HepG2 (cell line): ENCODE measurements around the gene ZFP92. TPM values are rescaled to one million over a fixed set of nuclear protein-coding genes. Genes with fewer than 3 reads are reported as not detected.

Experiments
- ATAC-seq: fragments of 200-7000 bp; cut with Tn5 transposase; 3 replicates; pipeline ENCODE4 v1.9.1; 2020; ENCODE audit warnings: mild to moderate bottlenecking, moderate library complexity
- BruUV-seq: library from RNA; stranded (reverse); fragments of 400-500 nt; replicated peaks from 2 replicates; lab custom pipeline; 2021; lab: Mats Ljungman, UMichigan
- CTCF ChIA-PET: fragments of 300-600 bp; formaldehyde crosslinking; extraction: SDS; loops from one replicate; lab custom pipeline; 2021; ENCODE audit warnings: low total read pairs, inconsistent platforms, low intra/inter-chr PET ratio; lab: Yijun Ruan, JAX
- POLR2A ChIA-PET: fragments of 350-600 bp; sonication (Branson Sonifier 250); formaldehyde crosslinking; loops from one replicate; lab custom pipeline; 2020; ENCODE audit warnings: antibody characterized with exemption, inconsistent platforms; lab: Yijun Ruan, JAX
- DNase-seq: peaks from one replicate; pipeline ENCODE4 v3.0.0-alpha.2; 2015; ENCODE audit warnings: low spot score
- FAIRE-seq: peaks from 3 replicates; lab custom pipeline; 2011; peaks lifted over from hg19 to GRCh38; lab: Jason Lieb, UNC
- H2AFZ ChIP-seq: one replicate; pipeline ENCODE4 v1.6.1; 2011; ENCODE audit warnings: low read length, inconsistent platforms
- H3K27ac ChIP-seq: fragments of 300-600 bp; 3 replicates; pipeline ENCODE4 v1.8.0; 2011; ENCODE audit warnings: mixed run types, mild to moderate bottlenecking, mixed read lengths, low read length, inconsistent platforms; ENCODE audit not compliant: insufficient read depth; ENCODE audit errors: extremely low read length
- H3K27me3 ChIP-seq, 2 experiments: fragments of 200-600 bp in 1 of 2; 2 replicates in 1 of 2; 3 replicates in 1 of 2; pipeline versions ENCODE4 v1.6.0 to v1.8.0; 2011; ENCODE audit warnings: low read length in 2 of 2, mild to moderate bottlenecking in 2 of 2, moderate library complexity in 2 of 2, inconsistent platforms in 1 of 2; ENCODE audit not compliant: insufficient read depth in 2 of 2, control insufficient read depth in 1 of 2
- H3K36me3 ChIP-seq, 2 experiments: fragments of 200-600 bp in 1 of 2; replicated peaks in 1 of 2; 2 replicates in 1 of 2; 3 replicates in 1 of 2; pipeline versions ENCODE4 v1.5.1 to v1.8.0; 2011; ENCODE audit warnings: low read length in 2 of 2, inconsistent platforms in 1 of 2; ENCODE audit not compliant: insufficient read depth in 2 of 2, control insufficient read depth in 1 of 2
- H3K4me1 ChIP-seq: 2 replicates; pipeline ENCODE4 v1.5.1; 2012; ENCODE audit warnings: low read length, inconsistent platforms; ENCODE audit not compliant: insufficient read depth
- H3K4me2 ChIP-seq: 2 replicates; pipeline ENCODE4 v1.6.0; 2011; ENCODE audit warnings: low read depth, low read length, inconsistent platforms
- H3K4me3 ChIP-seq, 3 experiments: fragments of 200-600 bp in 1 of 3; sonication (generic), shearing (Covaris generic) in 1 of 3; replicated peaks in 1 of 3; 2 replicates each; pipeline ENCODE4 v1.5.1; 2011 to 2016; ENCODE audit warnings: low read length in 3 of 3, inconsistent platforms in 2 of 3, low read depth in 2 of 3, mild to moderate bottlenecking in 2 of 3, control low read depth in 1 of 3, mixed read lengths in 1 of 3; ENCODE audit not compliant: insufficient read depth in 1 of 3
- H3K79me2 ChIP-seq: one replicate; pipeline ENCODE4 v1.6.1; 2011; ENCODE audit warnings: low read length, inconsistent platforms; ENCODE audit not compliant: insufficient read depth
- H3K9ac ChIP-seq: 2 replicates; pipeline ENCODE4 v1.6.0; 2011; ENCODE audit warnings: mild to moderate bottlenecking, low read depth, low read length, inconsistent platforms; ENCODE audit not compliant: insufficient read depth
- H3K9me3 ChIP-seq: 2 replicates; pipeline ENCODE4 v1.5.1; 2012; ENCODE audit warnings: mild to moderate bottlenecking, low read length
- H4K20me1 ChIP-seq: 2 replicates; pipeline ENCODE4 v1.6.0; 2011; ENCODE audit warnings: inconsistent platforms, mild to moderate bottlenecking, low read length, moderate library complexity; ENCODE audit not compliant: insufficient read depth
- ASH2L ChIP-seq: fragments of 300-600, 200-600 bp; sonication (generic); IDR thresholded peaks from 2 replicates; pipeline ENCODE4 v1.7.0; 2017; ENCODE audit warnings: low read depth, mild to moderate bottlenecking, moderate library complexity, mixed read lengths, low read length; ENCODE audit not compliant: insufficient read length
- CREM ChIP-seq, 2 experiments: sonication (generic) in 1 of 2; formaldehyde crosslinking in 1 of 2; IDR thresholded peaks; 2 replicates each; pipeline versions ENCODE4 v1.4.0 to v1.6.1; 2016 to 2020; ENCODE audit warnings: antibody characterized with exemption in 1 of 2, mild to moderate bottlenecking in 1 of 2, missing genetic modification reagents in 1 of 2
- TRIM24 ChIP-seq: sonication (generic); formaldehyde crosslinking; IDR thresholded peaks from 2 replicates; pipeline ENCODE4 v1.8.0; 2022; ENCODE audit warnings: mild to moderate bottlenecking, missing genetic modification reagents
- ZNF510 ChIP-seq: sonication (generic); formaldehyde crosslinking; IDR thresholded peaks from 2 replicates; pipeline ENCODE4 v1.4.0; 2020; ENCODE audit warnings: low read depth, mild to moderate bottlenecking, missing genetic modification reagents
- ZNF619 ChIP-seq: sonication (generic); formaldehyde crosslinking; IDR thresholded peaks from 2 replicates; pipeline ENCODE4 v1.4.0; 2020; ENCODE audit warnings: mild to moderate bottlenecking, missing genetic modification reagents
- ZNF746 ChIP-seq: sonication (generic); formaldehyde crosslinking; IDR thresholded peaks from 2 replicates; pipeline ENCODE4 v1.8.0; 2022; ENCODE audit warnings: mild to moderate bottlenecking, missing genetic modification reagents
- ZSCAN21 ChIP-seq: sonication (generic); formaldehyde crosslinking; IDR thresholded peaks from 2 replicates; pipeline ENCODE4 v1.8.0; 2022; ENCODE audit warnings: mild to moderate bottlenecking, missing genetic modification reagents, moderate library complexity, borderline replicate concordance
- WGBS: methylation state at CpG from one replicate; pipeline ENCODE4 v1.1.6; 2017; ENCODE audit warnings: low lambda C conversion rate; 5-methylcytosine and 5-hydroxymethylcytosine counted together
- in situ Hi-C: cut with HindIII; loops from 2 replicates; pipeline ENCODE4 v1.10.0; 2017; ENCODE audit warnings: low pct_unique_long_range_greater_than_20kb; ENCODE audit not compliant: extremely low pct_ligation_motif_present
- intact Hi-C: fragments of 100-400 bp; cut with micrococcal nuclease; formaldehyde crosslinking; loops from one replicate; pipeline ENCODE4 v1.10.0; 2022; ENCODE audit not compliant: unreplicated experiment
- polyA plus RNA-seq, 8 experiments: library from polyadenylated mRNA; depleted of rRNA in 3 of 8; stranded (reverse) in 7 of 8; unstranded in 1 of 8; fragments of >200 nt; fragmentation: Illumina TruSeq in 4 of 8; extraction: Trizol in 4 of 8; gene quantifications; 2 replicates each; pipeline versions ENCODE4 v1.2.1 to v1.2.3, GENCODE V29; 2011 to 2016; ENCODE audit warnings: low read depth in 4 of 8, missing spikeins in 1 of 8, mixed read lengths in 1 of 8; ENCODE audit not compliant: insufficient read depth in 1 of 8
- total RNA-seq, 5 experiments: library from RNA; depleted of rRNA; stranded (reverse); fragments of >200 nt; fragmentation: Illumina TruSeq; extraction: Trizol; gene quantifications; 2 replicates each; pipeline ENCODE4 v1.2.3, GENCODE V29; 2016; ENCODE audit warnings: low read depth in 1 of 5
- TF ChIP-seq, protein P1 (sequence below): sonication (generic); formaldehyde crosslinking; IDR thresholded peaks from 2 replicates; pipeline ENCODE4 v1.4.0; 2020; ENCODE audit warnings: mild to moderate bottlenecking, low read depth, missing genetic modification reagents
- TF ChIP-seq, protein P2 (sequence below), 2 experiments: sonication (generic) in 1 of 2; formaldehyde crosslinking in 1 of 2; IDR thresholded peaks; 2 replicates each; pipeline versions ENCODE4 v1.6.1 to v1.9.0; 2014 to 2022; ENCODE audit warnings: antibody characterized with exemption in 1 of 2, borderline replicate concordance in 1 of 2, inconsistent platforms in 1 of 2, low read depth in 1 of 2, missing genetic modification reagents in 1 of 2
- TF ChIP-seq, protein P3 (sequence below): sonication (generic); formaldehyde crosslinking; IDR thresholded peaks from 2 replicates; pipeline ENCODE4 v1.9.0; 2021; ENCODE audit warnings: missing genetic modification reagents, mild to moderate bottlenecking, borderline replicate concordance

Gene ZFP92
- total and polyA plus RNA-seq, 2 of the 13 experiments (the other 11 are each of a cell fraction or from before 2014, with no cell fraction given): 0.02 TPM; not detected in 1

DNA sequence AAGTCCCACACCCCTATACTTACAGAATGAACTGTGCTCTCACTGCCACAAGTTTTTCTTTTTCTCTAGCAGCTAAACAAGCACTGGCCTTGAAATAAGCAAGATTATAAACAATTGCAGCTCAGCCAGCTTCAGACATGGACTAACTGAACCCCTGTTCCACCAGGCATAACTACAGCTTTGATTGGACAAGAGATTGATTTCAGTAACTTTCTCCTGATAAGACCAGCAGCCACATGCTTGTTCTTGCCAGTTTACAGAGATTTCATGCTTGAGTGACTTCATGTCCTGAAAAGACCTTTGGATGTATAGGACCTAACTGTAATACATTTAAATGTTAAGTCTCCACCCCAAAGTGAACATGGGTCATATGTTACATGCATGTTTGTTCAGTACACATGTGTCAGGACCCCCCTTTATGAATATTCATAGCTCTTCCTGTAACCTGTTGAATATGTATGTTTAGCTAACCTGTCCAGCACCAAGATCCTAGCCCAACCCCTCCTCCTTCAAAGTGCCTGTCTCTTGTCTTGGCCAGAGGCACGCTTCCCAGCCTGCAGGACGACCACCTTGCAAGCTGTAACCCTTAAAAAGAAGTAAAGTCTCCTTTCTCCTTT is 49.4 kb upstream of the ZFP92 start:
- Histone ChIP-seq H2AFZ (no peak overlapping the region), H3K4me1 (no peaks in the 10 kb centered on the region), H3K79me2 (no peaks in the 10 kb centered on the region), H3K27ac (no peak overlapping the region), H3K4me3 (no peak overlapping the region), H3K27me3 (no peaks in the 10 kb centered on the region), H3K9ac (no peak overlapping the region), H3K4me2 (no peak overlapping the region), H3K9me3 (0 out of 2 replicates have a peak, but pooled peaks cover 8% of the 10 kb centered on the region), H4K20me1 (no peaks in the 10 kb centered on the region), H3K36me3 (no peaks in the 10 kb centered on the region)
- no peak for ATAC-seq
- intact Hi-C loops (no loop called here), in situ Hi-C loops (no loop called here)
- FAIRE-seq: no peak
- WGBS: no CpG with 5 or more reads among the region's 2 CpGs
- no TSS peak for BruUV-seq
- ChIA-PET POLR2A (no interaction called here), CTCF (no interaction called here)
- no peak for TF ChIP-seq TRIM24
- no peak for TF ChIP-seq ASH2L
- TF ChIP-seq, protein P1, sequence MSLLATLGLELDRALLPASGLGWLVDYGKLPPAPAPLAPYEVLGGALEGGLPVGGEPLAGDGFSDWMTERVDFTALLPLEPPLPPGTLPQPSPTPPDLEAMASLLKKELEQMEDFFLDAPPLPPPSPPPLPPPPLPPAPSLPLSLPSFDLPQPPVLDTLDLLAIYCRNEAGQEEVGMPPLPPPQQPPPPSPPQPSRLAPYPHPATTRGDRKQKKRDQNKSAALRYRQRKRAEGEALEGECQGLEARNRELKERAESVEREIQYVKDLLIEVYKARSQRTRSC (CRISPR knock-in tag): no peak
- TF ChIP-seq, protein P2, sequence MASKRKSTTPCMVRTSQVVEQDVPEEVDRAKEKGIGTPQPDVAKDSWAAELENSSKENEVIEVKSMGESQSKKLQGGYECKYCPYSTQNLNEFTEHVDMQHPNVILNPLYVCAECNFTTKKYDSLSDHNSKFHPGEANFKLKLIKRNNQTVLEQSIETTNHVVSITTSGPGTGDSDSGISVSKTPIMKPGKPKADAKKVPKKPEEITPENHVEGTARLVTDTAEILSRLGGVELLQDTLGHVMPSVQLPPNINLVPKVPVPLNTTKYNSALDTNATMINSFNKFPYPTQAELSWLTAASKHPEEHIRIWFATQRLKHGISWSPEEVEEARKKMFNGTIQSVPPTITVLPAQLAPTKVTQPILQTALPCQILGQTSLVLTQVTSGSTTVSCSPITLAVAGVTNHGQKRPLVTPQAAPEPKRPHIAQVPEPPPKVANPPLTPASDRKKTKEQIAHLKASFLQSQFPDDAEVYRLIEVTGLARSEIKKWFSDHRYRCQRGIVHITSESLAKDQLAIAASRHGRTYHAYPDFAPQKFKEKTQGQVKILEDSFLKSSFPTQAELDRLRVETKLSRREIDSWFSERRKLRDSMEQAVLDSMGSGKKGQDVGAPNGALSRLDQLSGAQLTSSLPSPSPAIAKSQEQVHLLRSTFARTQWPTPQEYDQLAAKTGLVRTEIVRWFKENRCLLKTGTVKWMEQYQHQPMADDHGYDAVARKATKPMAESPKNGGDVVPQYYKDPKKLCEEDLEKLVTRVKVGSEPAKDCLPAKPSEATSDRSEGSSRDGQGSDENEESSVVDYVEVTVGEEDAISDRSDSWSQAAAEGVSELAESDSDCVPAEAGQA (IDR thresholded peaks at IDR 0.05; ENCODE audit: low read depth): no peak
- TF ChIP-seq, protein P2 (CRISPR knock-in tag; IDR thresholded peaks at IDR 0.05; ENCODE audit: borderline replicate concordance): no peak
- TF ChIP-seq ZNF619: no peak
- TF ChIP-seq ZSCAN21 (CRISPR knock-in tag): no peak
- no peak for TF ChIP-seq ZNF746
- TF ChIP-seq, protein P3, sequence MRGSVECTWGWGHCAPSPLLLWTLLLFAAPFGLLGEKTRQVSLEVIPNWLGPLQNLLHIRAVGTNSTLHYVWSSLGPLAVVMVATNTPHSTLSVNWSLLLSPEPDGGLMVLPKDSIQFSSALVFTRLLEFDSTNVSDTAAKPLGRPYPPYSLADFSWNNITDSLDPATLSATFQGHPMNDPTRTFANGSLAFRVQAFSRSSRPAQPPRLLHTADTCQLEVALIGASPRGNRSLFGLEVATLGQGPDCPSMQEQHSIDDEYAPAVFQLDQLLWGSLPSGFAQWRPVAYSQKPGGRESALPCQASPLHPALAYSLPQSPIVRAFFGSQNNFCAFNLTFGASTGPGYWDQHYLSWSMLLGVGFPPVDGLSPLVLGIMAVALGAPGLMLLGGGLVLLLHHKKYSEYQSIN (CRISPR knock-in tag): no peak
- no peak for TF ChIP-seq ZNF510 (CRISPR knock-in tag)
- TF ChIP-seq CREM (IDR thresholded peaks at IDR 0.05): no peak
- TF ChIP-seq CREM (CRISPR knock-in tag; IDR thresholded peaks at IDR 0.05): no peak
- DNase-seq: no peak
